Bladder microvascular endothelial cell (primary cell): ENCODE data around the gene OR4X2. TPM values are rescaled to one million over a fixed set of nuclear protein-coding genes. Genes with fewer than 3 reads are reported as not detected.

Source experiments
- total RNA-seq: library from RNA; depleted of rRNA; stranded (reverse); fragments of >200 nt; gene quantifications from 2 replicates; pipeline ENCODE4 v1.2.3, GENCODE V29; 2014

Gene OR4X2, protein sequence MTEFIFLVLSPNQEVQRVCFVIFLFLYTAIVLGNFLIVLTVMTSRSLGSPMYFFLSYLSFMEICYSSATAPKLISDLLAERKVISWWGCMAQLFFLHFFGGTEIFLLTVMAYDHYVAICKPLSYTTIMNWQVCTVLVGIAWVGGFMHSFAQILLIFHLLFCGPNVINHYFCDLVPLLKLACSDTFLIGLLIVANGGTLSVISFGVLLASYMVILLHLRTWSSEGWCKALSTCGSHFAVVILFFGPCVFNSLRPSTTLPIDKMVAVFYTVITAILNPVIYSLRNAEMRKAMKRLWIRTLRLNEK
- not detected in 2 replicates for total RNA-seq

DNA sequence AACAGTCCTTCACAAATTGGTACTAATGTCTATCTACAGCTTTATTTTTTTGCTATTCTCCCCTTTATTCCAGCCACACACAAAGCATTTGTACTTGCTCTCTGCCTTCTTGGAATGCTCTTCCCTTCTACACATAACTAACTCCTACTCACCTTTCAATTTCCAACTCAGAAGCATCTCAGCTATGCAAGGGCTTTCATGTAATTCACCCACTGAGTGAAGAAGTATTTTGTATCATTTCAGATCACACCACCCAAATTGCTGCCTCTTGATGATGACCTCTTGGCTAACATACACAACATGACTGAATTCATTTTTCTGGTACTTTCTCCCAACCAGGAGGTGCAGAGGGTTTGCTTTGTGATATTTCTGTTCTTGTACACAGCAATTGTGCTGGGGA lies at the start of gene OR4X2:
Gene OR4X2 (plus strand): TSS at position 301 of the 400 bp plus-strand sequence. CDS start 0 bp downstream, at position 301.

DNA sequence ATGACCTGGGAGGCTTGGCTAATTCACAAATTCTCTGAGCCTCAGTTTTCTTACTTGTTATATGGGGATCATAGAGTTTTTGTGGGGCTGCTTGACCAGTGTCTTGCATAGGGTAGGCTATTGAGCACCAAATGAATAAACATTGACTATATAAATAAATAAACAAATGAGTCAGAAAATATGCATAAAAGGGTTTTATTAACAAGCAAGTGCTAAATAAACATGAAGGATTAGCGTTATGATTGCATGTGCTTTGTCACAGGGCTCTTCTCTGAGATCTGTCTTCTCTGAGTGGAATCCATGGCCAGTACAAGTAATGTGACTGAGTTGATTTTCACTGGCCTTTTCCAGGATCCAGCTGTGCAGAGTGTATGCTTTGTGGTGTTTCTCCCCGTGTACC lies 28.4 kb upstream of the OR4X2 start, which contains the start of gene OR4B1:
Gene OR4B1 (plus strand): TSS at position 301 of the 400 bp plus-strand sequence. CDS start 0 bp downstream, at position 301.

DNA sequence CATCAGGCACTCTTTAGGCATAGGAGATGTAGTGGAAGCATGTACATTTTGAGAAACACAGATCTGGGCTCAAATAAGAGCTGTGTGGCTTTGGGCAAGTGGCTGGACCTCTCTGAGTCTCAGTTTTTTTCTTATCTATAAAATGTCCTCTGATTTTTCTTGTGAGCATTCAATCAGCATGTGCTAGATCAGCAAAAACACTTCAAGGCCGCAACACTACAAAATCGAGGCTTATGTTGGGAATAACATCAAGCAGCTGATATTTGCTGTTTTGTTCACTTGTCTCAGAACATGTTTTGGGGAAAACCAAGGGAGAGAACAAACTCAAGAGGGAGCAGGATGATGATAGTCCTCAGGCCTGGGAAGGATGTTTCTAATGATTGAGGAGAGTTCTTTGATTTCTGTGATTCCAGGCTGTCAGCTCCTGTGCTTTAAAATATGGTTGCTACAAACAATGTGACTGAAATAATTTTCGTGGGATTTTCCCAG lies 18.6 kb downstream of the OR4X2 start, which contains the start of gene OR4X1:
Gene OR4X1 (plus strand): TSS at position 439 of the 489 bp plus-strand sequence. CDS start 0 bp downstream, at position 439.

Other genes with a start within 250 kb of the OR4X2 start
- not detected in 2 replicates for gene OR4B1, start 28.3 kb upstream of the OR4X2 start, total RNA-seq
- gene OR4X1, start 18.8 kb downstream of the OR4X2 start, total RNA-seq = not detected in 2 replicates
- not detected in 2 replicates for gene OR4S1, start 61.1 kb downstream of the OR4X2 start, total RNA-seq
- gene OR4C3, start 79.8 kb downstream of the OR4X2 start, total RNA-seq = not detected in 2 replicates
- not detected in 2 replicates for gene OR4C5, start 121.4 kb downstream of the OR4X2 start, total RNA-seq
- not detected in 2 replicates for gene OR4A47, start 243.7 kb downstream of the OR4X2 start, total RNA-seq